ENCODE measurements around the gene SMAD3. TPM values are rescaled to one million over a fixed set of nuclear protein-coding genes. Genes with fewer than 3 reads are reported as not detected.

Gene SMAD3
- total RNA-seq, 1 donor from 2014 or later: 18.8 TPM

- Histone ChIP-seq H3K27me3 (ENCODE audit: low read depth) (no peaks in the 10 kb centered on the region), H3K4me3 (no peak overlapping the region), H3K9me3 (replicated peaks) (no peaks in the 10 kb centered on the region), H3K4me1 (no peaks in the 10 kb centered on the region), H3K36me3 (peaks cover 4% of the 10 kb centered on the region), H3K27ac (replicated peaks) (no peak overlapping the region)
- TF ChIP-seq, protein P1, sequence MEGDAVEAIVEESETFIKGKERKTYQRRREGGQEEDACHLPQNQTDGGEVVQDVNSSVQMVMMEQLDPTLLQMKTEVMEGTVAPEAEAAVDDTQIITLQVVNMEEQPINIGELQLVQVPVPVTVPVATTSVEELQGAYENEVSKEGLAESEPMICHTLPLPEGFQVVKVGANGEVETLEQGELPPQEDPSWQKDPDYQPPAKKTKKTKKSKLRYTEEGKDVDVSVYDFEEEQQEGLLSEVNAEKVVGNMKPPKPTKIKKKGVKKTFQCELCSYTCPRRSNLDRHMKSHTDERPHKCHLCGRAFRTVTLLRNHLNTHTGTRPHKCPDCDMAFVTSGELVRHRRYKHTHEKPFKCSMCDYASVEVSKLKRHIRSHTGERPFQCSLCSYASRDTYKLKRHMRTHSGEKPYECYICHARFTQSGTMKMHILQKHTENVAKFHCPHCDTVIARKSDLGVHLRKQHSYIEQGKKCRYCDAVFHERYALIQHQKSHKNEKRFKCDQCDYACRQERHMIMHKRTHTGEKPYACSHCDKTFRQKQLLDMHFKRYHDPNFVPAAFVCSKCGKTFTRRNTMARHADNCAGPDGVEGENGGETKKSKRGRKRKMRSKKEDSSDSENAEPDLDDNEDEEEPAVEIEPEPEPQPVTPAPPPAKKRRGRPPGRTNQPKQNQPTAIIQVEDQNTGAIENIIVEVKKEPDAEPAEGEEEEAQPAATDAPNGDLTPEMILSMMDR (IDR thresholded peaks at IDR 0.05; ENCODE audit: borderline replicate concordance): no peak
- intact Hi-C loops (cut with micrococcal nuclease): no loop called here
- no peak for DNase-seq
Measured at GRCh38 chr15:67215102-67215501, 149.7 kb downstream of the SMAD3 start.

- H3K9me3 ChIP-seq (replicated peaks): no peaks in the 10 kb centered on the region
- intact Hi-C loops (cut with micrococcal nuclease): no loop called here
- no peaks in the 10 kb centered on the region for H3K4me1 ChIP-seq
- no peak overlapping the region for H3K27ac ChIP-seq (replicated peaks)
- no peak overlapping the region for H3K4me3 ChIP-seq
- TF ChIP-seq, protein P1 (IDR thresholded peaks at IDR 0.05; ENCODE audit: borderline replicate concordance): no peak
- H3K36me3 ChIP-seq: peaks cover 3% of the 10 kb centered on the region
- no peak for DNase-seq
- H3K27me3 ChIP-seq (ENCODE audit: low read depth): no peaks in the 10 kb centered on the region
Measured at GRCh38 chr15:67216859-67217258, 151.5 kb downstream of the SMAD3 start.

DNA sequence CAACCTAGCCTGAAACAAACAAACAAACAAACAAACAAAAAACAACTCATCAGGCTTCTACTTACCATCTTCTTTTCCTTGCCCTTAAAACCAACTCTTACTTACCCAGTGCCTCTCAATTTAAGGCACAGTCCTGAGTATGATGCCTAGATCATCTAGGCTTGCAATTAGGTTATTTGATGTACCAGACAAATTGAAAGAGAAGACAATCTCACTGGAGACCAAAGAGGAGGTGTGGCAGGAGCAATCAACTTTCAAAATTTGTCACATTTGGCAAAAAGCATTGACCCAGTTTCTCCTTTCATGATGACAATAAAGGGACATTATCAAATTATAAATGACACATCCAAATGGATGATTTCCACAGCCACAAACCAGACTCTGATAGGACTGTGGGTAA is 153.0 kb downstream of the SMAD3 start:
- TF ChIP-seq, protein P1 (IDR thresholded peaks at IDR 0.05; ENCODE audit: borderline replicate concordance): no peak
- no peaks in the 10 kb centered on the region for H3K36me3 ChIP-seq
- intact Hi-C loops (cut with micrococcal nuclease): no loop called here
- no peak for DNase-seq
- H3K4me3 ChIP-seq: no peak overlapping the region
- H3K27ac ChIP-seq (replicated peaks): no peak overlapping the region
- no peaks in the 10 kb centered on the region for H3K9me3 ChIP-seq (replicated peaks)
- no peaks in the 10 kb centered on the region for H3K4me1 ChIP-seq
- H3K27me3 ChIP-seq (ENCODE audit: low read depth): no peaks in the 10 kb centered on the region

- H3K27me3 ChIP-seq (ENCODE audit: low read depth): no peaks in the 10 kb centered on the region
- no peak for DNase-seq
- H3K36me3 ChIP-seq: no peaks in the 10 kb centered on the region
- intact Hi-C loops (cut with micrococcal nuclease): no loop called here
- H3K9me3 ChIP-seq (replicated peaks): no peaks in the 10 kb centered on the region
- H3K4me1 ChIP-seq: no peaks in the 10 kb centered on the region
- TF ChIP-seq, protein P1 (IDR thresholded peaks at IDR 0.05; ENCODE audit: borderline replicate concordance): no peak
- no peak overlapping the region for H3K27ac ChIP-seq (replicated peaks)
- no peak overlapping the region for H3K4me3 ChIP-seq
Measured at GRCh38 chr15:67219288-67219687, 153.9 kb downstream of the SMAD3 start.

- H3K4me1 ChIP-seq: no peaks in the 10 kb centered on the region
- no peaks in the 10 kb centered on the region for H3K9me3 ChIP-seq (replicated peaks)
- H3K27ac ChIP-seq (replicated peaks): no peak overlapping the region
- H3K36me3 ChIP-seq: peaks cover 12% of the 10 kb centered on the region
- intact Hi-C loops (cut with micrococcal nuclease): no loop called here
- no peaks in the 10 kb centered on the region for H3K27me3 ChIP-seq (ENCODE audit: low read depth)
- no peak for DNase-seq
- TF ChIP-seq, protein P1 (IDR thresholded peaks at IDR 0.05; ENCODE audit: borderline replicate concordance): no peak
- no peak overlapping the region for H3K4me3 ChIP-seq
Measured at GRCh38 chr15:67224889-67225288, 159.5 kb downstream of the SMAD3 start.

- Histone ChIP-seq H3K27me3 (ENCODE audit: low read depth) (no peaks in the 10 kb centered on the region), H3K9me3 (replicated peaks) (no peaks in the 10 kb centered on the region), H3K4me1 (no peaks in the 10 kb centered on the region), H3K27ac (replicated peaks) (no peak overlapping the region), H3K36me3 (peaks cover 17% of the 10 kb centered on the region), H3K4me3 (no peak overlapping the region)
- DNase-seq: no peak
- intact Hi-C loops (cut with micrococcal nuclease): no loop called here
- TF ChIP-seq, protein P1 (IDR thresholded peaks at IDR 0.05; ENCODE audit: borderline replicate concordance): no peak
Measured at GRCh38 chr15:67225336-67225735, 159.9 kb downstream of the SMAD3 start.

All from left ventricle myocardium inferior (tissue), 1 donor.